Astrocyte (in vitro differentiated cells and primary cell): Measurements from ENCODE around the gene KLHDC8A. TPM values are rescaled to one million over a fixed set of nuclear protein-coding genes. Genes with fewer than 3 reads are reported as not detected.
A peak's percentile ranks its signal among the peaks of the same experiment; 100 is the strongest.

Experiments used
- DNase-seq: peaks from one replicate; pipeline ENCODE4 v3.0.0-alpha.2; 2010; ENCODE audit warnings: low read depth
- FAIRE-seq: peaks from 2 replicates; lab custom pipeline; 2011; peaks lifted over from hg19 to GRCh38; lab: Jason Lieb, UNC
- H2AFZ ChIP-seq: 2 replicates; pipeline ENCODE4 v1.6.0; 2012; ENCODE audit warnings: low read depth, low read length, inconsistent platforms
- H3K27ac ChIP-seq: 2 replicates; pipeline ENCODE4 v1.5.1; 2011; ENCODE audit warnings: low read depth, low read length, inconsistent platforms
- H3K27me3 ChIP-seq: 2 replicates; pipeline ENCODE4 v1.6.0; 2011; ENCODE audit warnings: low read length, inconsistent platforms; ENCODE audit not compliant: insufficient read depth
- H3K36me3 ChIP-seq: 2 replicates; pipeline ENCODE4 v1.5.1; 2011; ENCODE audit warnings: low read length, inconsistent platforms; ENCODE audit not compliant: insufficient read depth
- H3K4me1 ChIP-seq: 2 replicates; pipeline ENCODE4 v1.5.1; 2011; ENCODE audit warnings: low read length, inconsistent platforms; ENCODE audit not compliant: insufficient read depth
- H3K4me2 ChIP-seq: 2 replicates; pipeline ENCODE4 v1.6.0; 2012; ENCODE audit warnings: low read length, inconsistent platforms
- H3K4me3 ChIP-seq: 2 replicates; pipeline ENCODE4 v1.5.1; 2011; ENCODE audit warnings: low read depth, mild to moderate bottlenecking, low read length, inconsistent platforms; ENCODE audit not compliant: insufficient read depth
- H3K79me2 ChIP-seq: 2 replicates; pipeline ENCODE4 v1.6.0; 2012; ENCODE audit warnings: mild to moderate bottlenecking, low read length, inconsistent platforms; ENCODE audit not compliant: insufficient read depth
- H3K9ac ChIP-seq: 2 replicates; pipeline ENCODE4 v1.6.0; 2012; ENCODE audit warnings: mild to moderate bottlenecking, low read length, inconsistent platforms
- H3K9me3 ChIP-seq: 2 replicates; pipeline ENCODE4 v1.5.1; 2012; ENCODE audit warnings: low read depth, mild to moderate bottlenecking, low read length, inconsistent platforms; ENCODE audit not compliant: insufficient read depth
- H4K20me1 ChIP-seq: 2 replicates; pipeline ENCODE4 v1.6.0; 2012; ENCODE audit warnings: low read length, inconsistent platforms; ENCODE audit not compliant: insufficient read depth
- H3K27ac Mint-ChIP-seq: one replicate; pipeline ENCODE4 v1.8.0; 2021; ENCODE audit warnings: mild to moderate bottlenecking, mixed read lengths; ENCODE audit not compliant: unreplicated experiment
- H3K27me3 Mint-ChIP-seq: one replicate; pipeline ENCODE4 v1.8.0; 2021; ENCODE audit warnings: low read depth, mixed read lengths; ENCODE audit not compliant: unreplicated experiment
- H3K36me3 Mint-ChIP-seq: one replicate; pipeline ENCODE4 v1.8.0; 2021; ENCODE audit warnings: low read depth, mixed read lengths; ENCODE audit not compliant: unreplicated experiment
- H3K4me1 Mint-ChIP-seq: one replicate; pipeline ENCODE4 v1.8.0; 2021; ENCODE audit warnings: low read depth, mixed read lengths; ENCODE audit not compliant: unreplicated experiment
- H3K4me3 Mint-ChIP-seq: one replicate; pipeline ENCODE4 v1.8.0; 2021; ENCODE audit warnings: mild to moderate bottlenecking, moderate library complexity, mixed read lengths; ENCODE audit not compliant: unreplicated experiment
- H3K9me3 Mint-ChIP-seq: one replicate; pipeline ENCODE4 v1.8.0; 2021; ENCODE audit warnings: mild to moderate bottlenecking, mixed read lengths; ENCODE audit not compliant: unreplicated experiment
- EZH2 ChIP-seq: IDR thresholded peaks from 2 replicates; pipeline ENCODE4 v1.6.1; 2012; ENCODE audit warnings: mild to moderate bottlenecking, low read length, inconsistent platforms; ENCODE audit not compliant: insufficient read depth
- total RNA-seq: library from RNA; stranded (reverse); gene quantifications from 2 replicates; pipeline ENCODE4 v1.2.1, GENCODE V29; 2021
- TF ChIP-seq, protein P1 (sequence below): IDR thresholded peaks from 2 replicates; pipeline ENCODE4 v1.5.1; 2011; ENCODE audit warnings: low read depth, mild to moderate bottlenecking, inconsistent platforms, low read length, moderate library complexity; ENCODE audit not compliant: insufficient read depth

Gene KLHDC8A
- total RNA-seq, 1 donor from 2014 or later: 0.39 TPM

DNA sequence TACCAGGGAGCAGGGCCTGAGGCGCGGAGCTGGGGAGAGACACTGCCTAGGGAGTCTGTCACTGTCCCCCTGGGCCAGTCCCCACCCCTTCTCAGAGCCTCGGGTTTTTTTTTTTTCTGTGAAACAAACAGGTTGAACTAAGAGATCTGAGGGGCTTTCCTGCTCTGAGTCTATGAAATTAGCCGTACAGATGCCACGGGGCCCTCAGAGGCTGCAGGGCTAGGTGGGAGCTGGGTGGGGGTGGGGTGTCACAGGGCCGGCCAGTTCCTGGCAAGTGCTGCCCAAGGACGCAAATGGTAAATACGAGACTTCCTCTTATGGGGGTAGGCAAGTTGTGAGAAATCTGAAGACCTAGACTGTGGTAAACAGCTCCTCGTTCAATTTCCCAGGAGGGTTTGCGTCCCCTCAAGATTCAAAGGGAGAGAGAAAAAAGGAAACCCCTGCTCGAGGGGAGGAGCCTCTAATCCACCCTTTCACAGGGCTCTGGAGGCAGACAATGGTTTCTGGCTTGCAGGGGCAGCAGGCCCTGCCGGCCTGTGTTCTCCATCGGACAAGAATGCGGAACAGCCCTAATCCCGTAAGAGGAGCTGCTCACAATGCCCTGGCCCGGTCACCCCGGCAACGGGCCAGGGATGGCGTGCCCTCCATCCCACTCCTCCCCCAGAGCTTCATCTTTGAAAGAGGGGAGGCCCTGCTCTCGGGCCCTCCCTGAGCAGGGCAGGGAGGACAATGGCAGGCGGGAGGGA lies 43.0 kb downstream of the KLHDC8A start:
- peaks cover 31% of the 10 kb centered on the region for H3K36me3 Mint-ChIP-seq
- H3K9me3 ChIP-seq: no peaks in the 10 kb centered on the region
- peak overlapping the region; percentile 81 for H3K4me2 ChIP-seq
- peak overlapping the region; percentile 78 for H3K4me3 Mint-ChIP-seq
- H4K20me1 ChIP-seq: peaks cover 70% of the 10 kb centered on the region
- H3K27ac ChIP-seq: peak overlapping the region; percentile 81
- no peak for FAIRE-seq
- no peak for TF ChIP-seq EZH2
- TF ChIP-seq, protein P1, sequence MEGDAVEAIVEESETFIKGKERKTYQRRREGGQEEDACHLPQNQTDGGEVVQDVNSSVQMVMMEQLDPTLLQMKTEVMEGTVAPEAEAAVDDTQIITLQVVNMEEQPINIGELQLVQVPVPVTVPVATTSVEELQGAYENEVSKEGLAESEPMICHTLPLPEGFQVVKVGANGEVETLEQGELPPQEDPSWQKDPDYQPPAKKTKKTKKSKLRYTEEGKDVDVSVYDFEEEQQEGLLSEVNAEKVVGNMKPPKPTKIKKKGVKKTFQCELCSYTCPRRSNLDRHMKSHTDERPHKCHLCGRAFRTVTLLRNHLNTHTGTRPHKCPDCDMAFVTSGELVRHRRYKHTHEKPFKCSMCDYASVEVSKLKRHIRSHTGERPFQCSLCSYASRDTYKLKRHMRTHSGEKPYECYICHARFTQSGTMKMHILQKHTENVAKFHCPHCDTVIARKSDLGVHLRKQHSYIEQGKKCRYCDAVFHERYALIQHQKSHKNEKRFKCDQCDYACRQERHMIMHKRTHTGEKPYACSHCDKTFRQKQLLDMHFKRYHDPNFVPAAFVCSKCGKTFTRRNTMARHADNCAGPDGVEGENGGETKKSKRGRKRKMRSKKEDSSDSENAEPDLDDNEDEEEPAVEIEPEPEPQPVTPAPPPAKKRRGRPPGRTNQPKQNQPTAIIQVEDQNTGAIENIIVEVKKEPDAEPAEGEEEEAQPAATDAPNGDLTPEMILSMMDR: no peak
- peaks cover 40% of the 10 kb centered on the region for H3K4me1 ChIP-seq
- H3K4me3 ChIP-seq: peak overlapping the region; percentile 38
- H3K27me3 Mint-ChIP-seq: no peaks in the 10 kb centered on the region
- H3K9me3 Mint-ChIP-seq: no peaks in the 10 kb centered on the region
- H3K79me2 ChIP-seq: peaks cover 98% of the 10 kb centered on the region
- peak overlapping the region; percentile 79 for H3K9ac ChIP-seq
- peak overlapping the region; percentile 96 for H3K27ac Mint-ChIP-seq
- peak overlapping the region; percentile 73 for H2AFZ ChIP-seq
- peaks cover 80% of the 10 kb centered on the region for H3K4me1 Mint-ChIP-seq
- DNase-seq: peak; percentile 87
- peaks cover 23% of the 10 kb centered on the region for H3K36me3 ChIP-seq
- H3K27me3 ChIP-seq: no peaks in the 10 kb centered on the region

DNA sequence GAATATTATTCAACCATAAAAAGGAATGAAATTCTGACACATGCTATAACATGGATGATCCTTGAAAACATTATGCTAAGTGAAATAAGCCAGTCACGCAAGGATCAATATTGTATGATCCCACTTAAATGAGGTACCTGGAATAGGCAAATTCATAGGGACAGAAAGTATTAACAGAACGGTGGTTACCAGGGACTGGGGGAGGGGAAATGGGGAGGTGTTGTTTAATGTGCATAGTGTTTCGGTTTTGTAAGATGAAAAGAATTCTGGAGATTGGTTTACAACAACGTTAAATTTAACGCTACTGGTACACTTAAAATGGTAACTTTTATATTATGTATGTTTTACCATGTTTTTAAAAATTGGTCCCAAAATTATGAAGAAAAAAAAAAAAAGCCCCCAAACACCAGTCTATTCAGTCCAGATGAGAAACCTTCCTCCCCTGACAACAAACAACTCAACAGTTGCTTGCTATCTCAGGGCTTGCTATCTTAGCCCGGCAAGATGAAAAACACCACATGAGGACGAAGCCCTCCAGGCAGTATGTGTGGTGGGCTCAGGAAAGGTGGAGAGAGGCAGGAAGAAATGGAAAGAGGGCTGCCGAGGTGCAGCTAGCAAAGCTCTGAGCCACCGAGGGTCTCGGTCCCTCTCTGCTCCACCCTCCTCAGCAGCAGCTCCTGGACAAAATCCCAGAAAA lies 43.7 kb downstream of the KLHDC8A start:
- Mint-ChIP-seq H3K36me3 (peaks cover 38% of the 10 kb centered on the region), H3K9me3 (no peaks in the 10 kb centered on the region), H3K27ac (peak overlapping the region; percentile 96), H3K27me3 (no peaks in the 10 kb centered on the region), H3K4me1 (peaks cover 72% of the 10 kb centered on the region), H3K4me3 (peak overlapping the region; percentile 78)
- Histone ChIP-seq H2AFZ (peak overlapping the region; percentile 73), H4K20me1 (peaks cover 64% of the 10 kb centered on the region), H3K9ac (peak overlapping the region; percentile 79), H3K9me3 (no peaks in the 10 kb centered on the region), H3K79me2 (peaks cover 98% of the 10 kb centered on the region), H3K4me3 (peak overlapping the region; percentile 38), H3K27ac (peak overlapping the region; percentile 81), H3K4me2 (peak overlapping the region; percentile 81), H3K4me1 (peaks cover 33% of the 10 kb centered on the region), H3K36me3 (peaks cover 28% of the 10 kb centered on the region), H3K27me3 (no peaks in the 10 kb centered on the region)
- no peak for FAIRE-seq
- TF ChIP-seq, protein P1: no peak
- no peak for TF ChIP-seq EZH2
- no peak for DNase-seq
